Karpas-422 (cell line): Measurements from ENCODE around the gene ENAH. TPM values are rescaled to one million over a fixed set of nuclear protein-coding genes. Genes with fewer than 3 reads are reported as not detected.

ENCODE experiments used
- DNase-seq: peaks from one replicate; pipeline ENCODE4 v3.0.0-alpha.2; 2015
- H2AFZ ChIP-seq: fragments of 200-600 bp; sonication (generic); 2 replicates; pipeline ENCODE4 v1.6.1; 2014; ENCODE audit warnings: antibody characterized with exemption, low read length, mixed read lengths
- H3K27ac ChIP-seq: fragments of 200-600 bp; sonication (generic); 2 replicates; pipeline ENCODE4 v1.5.1; 2014; ENCODE audit warnings: mild to moderate bottlenecking, low read length, moderate library complexity
- H3K27me3 ChIP-seq: fragments of 200-600 bp; sonication (generic); 2 replicates; pipeline ENCODE4 v1.6.1; 2014; ENCODE audit warnings: low read length, mixed read lengths
- H3K36me3 ChIP-seq: fragments of 200-600 bp; sonication (generic); 2 replicates; pipeline ENCODE4 v1.6.1; 2014; ENCODE audit warnings: low read length, mixed read lengths; ENCODE audit not compliant: insufficient read depth
- H3K4me1 ChIP-seq: fragments of 200-600 bp; sonication (generic); 2 replicates; pipeline ENCODE4 v1.6.1; 2014; ENCODE audit warnings: mild to moderate bottlenecking, low read length, mixed read lengths
- H3K4me2 ChIP-seq: fragments of 200-600 bp; sonication (generic); 2 replicates; pipeline ENCODE4 v1.6.1; 2014; ENCODE audit warnings: low read length, low read depth, mild to moderate bottlenecking; ENCODE audit not compliant: poor library complexity, severe bottlenecking
- H3K4me3 ChIP-seq: fragments of 200-600 bp; sonication (generic); 2 replicates; pipeline ENCODE4 v1.5.1; 2014; ENCODE audit warnings: mild to moderate bottlenecking, antibody characterized with exemption, low read length, mixed read lengths
- H3K79me2 ChIP-seq: fragments of 200-600 bp; sonication (generic); 2 replicates; pipeline ENCODE4 v1.6.1; 2014; ENCODE audit warnings: mild to moderate bottlenecking, low read length, mixed read lengths
- H3K9ac ChIP-seq: fragments of 200-600 bp; sonication (generic); 2 replicates; pipeline ENCODE4 v1.6.0; 2014; ENCODE audit warnings: low read length
- H3K9me2 ChIP-seq: fragments of 200-600 bp; sonication (generic), shearing (Covaris generic); replicated peaks from 2 replicates; pipeline ENCODE4 v1.6.0; 2014; ENCODE audit warnings: mild to moderate bottlenecking, low read length, moderate library complexity; ENCODE audit not compliant: insufficient read depth
- H3K9me3 ChIP-seq: fragments of 300-700, 200-600 bp; sonication (generic); 2 replicates; pipeline ENCODE4 v1.6.1; 2014; ENCODE audit warnings: low read length, mixed read lengths
- H4K20me1 ChIP-seq: fragments of 200-600 bp; sonication (generic); 2 replicates; pipeline ENCODE4 v1.6.1; 2014; ENCODE audit warnings: mild to moderate bottlenecking, antibody characterized with exemption, low read length, low read depth; ENCODE audit not compliant: insufficient read depth
- total RNA-seq: library from RNA; depleted of rRNA; stranded (reverse); fragments of >200 nt; shearing (Covaris generic); gene quantifications from 2 replicates; pipeline ENCODE4 v1.2.3, GENCODE V29; 2014; ENCODE audit warnings: low replicate concordance

Gene ENAH
- total RNA-seq, 1 experiment from 2014 or later: not detected

- Histone ChIP-seq H3K9ac (peak overlapping the region; percentile 79), H3K4me2 (peak overlapping the region; percentile 82), H3K36me3 (no peaks in the 10 kb centered on the region), H3K79me2 (no peaks in the 10 kb centered on the region), H3K4me1 (peaks cover 22% of the 10 kb centered on the region), H3K9me3 (no peaks in the 10 kb centered on the region), H3K9me2 (no peaks in the 10 kb centered on the region), H3K27me3 (no peaks in the 10 kb centered on the region), H3K4me3 (peak overlapping the region; percentile 79), H4K20me1 (no peaks in the 10 kb centered on the region), H2AFZ (peak overlapping the region; percentile 86), H3K27ac (peak overlapping the region; percentile 62)
- peak; percentile 94 for DNase-seq
Measured at GRCh38 chr1:225467193-225468020, 185.5 kb downstream of the ENAH start.

- Histone ChIP-seq H3K9ac (peak overlapping the region; percentile 79), H3K9me2 (no peaks in the 10 kb centered on the region), H3K4me3 (peak overlapping the region; percentile 79), H4K20me1 (no peaks in the 10 kb centered on the region), H2AFZ (peak overlapping the region; percentile 86; the same call in 1 of the 2 replicates), H3K9me3 (no peaks in the 10 kb centered on the region), H3K4me1 (peaks cover 22% of the 10 kb centered on the region), H3K27me3 (no peaks in the 10 kb centered on the region), H3K36me3 (no peaks in the 10 kb centered on the region), H3K4me2 (peak overlapping the region; percentile 82), H3K27ac (peak overlapping the region; percentile 62), H3K79me2 (no peaks in the 10 kb centered on the region)
- DNase-seq: no peak
Measured at GRCh38 chr1:225466848-225467192, 186.1 kb downstream of the ENAH start.

GRCh38 chr1:225465793-225466517 is 187.0 kb downstream of the ENAH start:
- H3K4me3 ChIP-seq: no peak overlapping the region
- no peaks in the 10 kb centered on the region for H3K27me3 ChIP-seq
- no peak for DNase-seq
- no peak overlapping the region for H2AFZ ChIP-seq
- no peak overlapping the region for H3K9ac ChIP-seq
- no peaks in the 10 kb centered on the region for H3K9me2 ChIP-seq
- no peaks in the 10 kb centered on the region for H3K36me3 ChIP-seq
- H3K79me2 ChIP-seq: no peaks in the 10 kb centered on the region
- H4K20me1 ChIP-seq: no peaks in the 10 kb centered on the region
- no peak overlapping the region for H3K27ac ChIP-seq
- H3K4me1 ChIP-seq: peaks cover 22% of the 10 kb centered on the region
- no peak overlapping the region for H3K4me2 ChIP-seq
- H3K9me3 ChIP-seq: no peaks in the 10 kb centered on the region

GRCh38 chr1:225464851-225465792 is 187.8 kb downstream of the ENAH start:
- H3K9ac ChIP-seq: no peak overlapping the region
- H3K27me3 ChIP-seq: no peaks in the 10 kb centered on the region
- H3K27ac ChIP-seq: no peak overlapping the region
- no peaks in the 10 kb centered on the region for H3K9me3 ChIP-seq
- no peaks in the 10 kb centered on the region for H3K79me2 ChIP-seq
- H3K4me3 ChIP-seq: no peak overlapping the region
- H3K36me3 ChIP-seq: no peaks in the 10 kb centered on the region
- no peak overlapping the region for H2AFZ ChIP-seq
- no peak overlapping the region for H3K4me2 ChIP-seq
- DNase-seq: no peak
- H3K9me2 ChIP-seq: no peaks in the 10 kb centered on the region
- H4K20me1 ChIP-seq: no peaks in the 10 kb centered on the region
- H3K4me1 ChIP-seq: peaks cover 22% of the 10 kb centered on the region

- Histone ChIP-seq H3K79me2 (no peaks in the 10 kb centered on the region), H3K4me3 (no peak overlapping the region), H3K9me2 (no peaks in the 10 kb centered on the region), H4K20me1 (no peaks in the 10 kb centered on the region), H3K9ac (no peak overlapping the region), H3K4me1 (peaks cover 15% of the 10 kb centered on the region), H2AFZ (no peak overlapping the region), H3K36me3 (no peaks in the 10 kb centered on the region), H3K4me2 (no peak overlapping the region), H3K27ac (no peak overlapping the region), H3K27me3 (no peaks in the 10 kb centered on the region), H3K9me3 (no peaks in the 10 kb centered on the region)
- no peak for DNase-seq
Measured at GRCh38 chr1:225462714-225463574, 190.0 kb downstream of the ENAH start.

GRCh38 chr1:225462429-225462713 is 190.6 kb downstream of the ENAH start:
- Histone ChIP-seq H4K20me1 (no peaks in the 10 kb centered on the region), H3K36me3 (no peaks in the 10 kb centered on the region), H3K4me2 (no peak overlapping the region), H3K4me3 (no peak overlapping the region), H3K27ac (no peak overlapping the region), H3K9me3 (no peaks in the 10 kb centered on the region), H2AFZ (no peak overlapping the region), H3K79me2 (no peaks in the 10 kb centered on the region), H3K4me1 (peaks cover 9% of the 10 kb centered on the region), H3K9ac (no peak overlapping the region), H3K9me2 (no peaks in the 10 kb centered on the region), H3K27me3 (no peaks in the 10 kb centered on the region)
- no peak for DNase-seq

GRCh38 chr1:225461533-225462428 is 191.1 kb downstream of the ENAH start:
- Histone ChIP-seq H3K79me2 (no peaks in the 10 kb centered on the region), H3K36me3 (no peaks in the 10 kb centered on the region), H3K4me1 (peaks cover 3% of the 10 kb centered on the region), H3K27ac (no peak overlapping the region), H3K4me2 (no peak overlapping the region), H3K9ac (no peak overlapping the region), H3K4me3 (no peak overlapping the region), H4K20me1 (no peaks in the 10 kb centered on the region), H3K9me3 (no peaks in the 10 kb centered on the region), H3K9me2 (no peaks in the 10 kb centered on the region), H2AFZ (no peak overlapping the region), H3K27me3 (no peaks in the 10 kb centered on the region)
- DNase-seq: no peak
